NCI-H2029 treated with DMSO at 0.1 percent for 48 hours (cell line): ENCODE measurements around the gene SENP8.

Experiments
- DNase-seq: peaks from one replicate; lab custom pipeline; 2025; lab: John Stamatoyannopoulos, UW

SENP8 gene

GRCh38 chr15:72175186-72176044 is 57.2 kb downstream of the SENP8 start:
- no peak for DNase-seq

- DNase-seq = no peak
Observed at GRCh38 chr15:72176159-72176558, 58.0 kb downstream of the SENP8 start.

- DNase-seq = no peak
Observed at GRCh38 chr15:72176743-72177142, 58.5 kb downstream of the SENP8 start.

- no peak for DNase-seq
Observed at GRCh38 chr15:72178976-72179585, 60.9 kb downstream of the SENP8 start.

GRCh38 chr15:72179950-72180581 is 61.9 kb downstream of the SENP8 start:
- DNase-seq = no peak

- DNase-seq = no peak
Observed at GRCh38 chr15:72180761-72181324, 62.6 kb downstream of the SENP8 start.

GRCh38 chr15:72182244-72182643 is 64.0 kb downstream of the SENP8 start:
- no peak for DNase-seq

- DNase-seq = no peak
Observed at GRCh38 chr15:72182673-72183072, 64.5 kb downstream of the SENP8 start.

- DNase-seq = no peak
Observed at GRCh38 chr15:72183781-72184164, 65.6 kb downstream of the SENP8 start.

GRCh38 chr15:72184165-72184811 is 66.1 kb downstream of the SENP8 start:
- no peak for DNase-seq

GRCh38 chr15:72189250-72189902 is 71.2 kb downstream of the SENP8 start:
- no peak for DNase-seq

- DNase-seq = no peak
Observed at GRCh38 chr15:72192416-72192815, 74.2 kb downstream of the SENP8 start.
